Neuronal stem cell (in vitro differentiated cells): ENCODE data around the gene DOK4.

ENCODE experiments used
- DNase-seq: peaks from one replicate; pipeline ENCODE4 v3.0.0-alpha.2; 2013; ENCODE audit warnings: low spot score
- H2AFZ ChIP-seq: one replicate; pipeline ENCODE4 v1.6.1; 2013; ENCODE audit warnings: mild to moderate bottlenecking, low read length, inconsistent platforms
- H2AK5ac ChIP-seq: 2 replicates; pipeline ENCODE4 v1.6.1; 2013; ENCODE audit warnings: low read depth, mild to moderate bottlenecking, inconsistent platforms, low read length, moderate library complexity, mixed read lengths
- H2BK120ac ChIP-seq: 2 replicates; pipeline ENCODE4 v1.6.1; 2013; ENCODE audit warnings: low read depth, mild to moderate bottlenecking, inconsistent platforms, low read length, moderate library complexity, mixed read lengths
- H2BK12ac ChIP-seq: one replicate; pipeline ENCODE4 v1.6.1; 2013; ENCODE audit warnings: low read length, inconsistent platforms
- H2BK15ac ChIP-seq: 2 replicates; pipeline ENCODE4 v1.6.1; 2013; ENCODE audit warnings: mild to moderate bottlenecking, low read length, inconsistent platforms, mixed read lengths
- H2BK5ac ChIP-seq: one replicate; pipeline ENCODE4 v1.6.1; 2013; ENCODE audit warnings: inconsistent platforms, mild to moderate bottlenecking, low read length, moderate library complexity
- H3K14ac ChIP-seq: one replicate; pipeline ENCODE4 v1.6.1; 2013; ENCODE audit warnings: low read length, inconsistent platforms
- H3K18ac ChIP-seq: 2 replicates; pipeline ENCODE4 v1.6.1; 2013; ENCODE audit warnings: low read length, inconsistent platforms
- H3K23ac ChIP-seq: 2 replicates; pipeline ENCODE4 v1.6.1; 2013; ENCODE audit warnings: low read depth, mild to moderate bottlenecking, mixed read lengths, low read length, inconsistent platforms; ENCODE audit not compliant: poor library complexity
- H3K27ac ChIP-seq: replicated peaks from 3 replicates; pipeline ENCODE4 v1.5.1; 2013; ENCODE audit warnings: low read length, inconsistent platforms
- H3K27me3 ChIP-seq, 3 experiments: 2 replicates each; pipeline ENCODE4 v1.6.1; 2013; ENCODE audit warnings: low read length in 3 of 3, mild to moderate bottlenecking in 2 of 3, inconsistent platforms in 1 of 3, low read depth in 1 of 3, mixed read lengths in 1 of 3, moderate library complexity in 1 of 3; ENCODE audit not compliant: control insufficient read depth in 3 of 3, insufficient read depth in 3 of 3
- H3K36me3 ChIP-seq, 2 donors: replicated peaks in 1 of 2; 2 replicates each; pipeline ENCODE4 v1.6.1; 2013; ENCODE audit warnings: low read length in 2 of 2; ENCODE audit not compliant: control insufficient read depth in 2 of 2, insufficient read depth in 2 of 2
- H3K4ac ChIP-seq: 2 replicates; pipeline ENCODE4 v1.6.1; 2013; ENCODE audit warnings: inconsistent platforms, mild to moderate bottlenecking, low read length, moderate library complexity
- H3K4me1 ChIP-seq, 2 donors: 1 replicate in 1 of 2; 2 replicates in 1 of 2; pipeline ENCODE4 v1.6.1; 2013; ENCODE audit warnings: low read length in 2 of 2, low read depth in 1 of 2; ENCODE audit not compliant: control insufficient read depth in 2 of 2, insufficient read depth in 1 of 2
- H3K4me2 ChIP-seq: one replicate; pipeline ENCODE4 v1.6.1; 2013; ENCODE audit warnings: mild to moderate bottlenecking, low read length, inconsistent platforms; ENCODE audit not compliant: insufficient read depth, poor library complexity, severe bottlenecking
- H3K4me3 ChIP-seq, 2 donors: 2 replicates each; pipeline ENCODE4 v1.5.1; 2013; ENCODE audit warnings: low read length in 2 of 2, mild to moderate bottlenecking in 2 of 2, inconsistent platforms in 1 of 2, moderate library complexity in 1 of 2
- H3K79me1 ChIP-seq: one replicate; pipeline ENCODE4 v1.6.1; 2013; ENCODE audit warnings: low read depth, mild to moderate bottlenecking, inconsistent platforms, low read length, moderate library complexity
- H3K9ac ChIP-seq: one replicate; pipeline ENCODE4 v1.6.1; 2013; ENCODE audit warnings: mild to moderate bottlenecking, low read depth, low read length, inconsistent platforms; ENCODE audit not compliant: poor library complexity
- H3K9me3 ChIP-seq, 2 donors: replicated peaks in 1 of 2; 2 replicates each; pipeline versions ENCODE3 to v1.6.1; 2013; ENCODE audit warnings: low read length in 2 of 2, mild to moderate bottlenecking in 2 of 2, inconsistent platforms in 1 of 2, low read depth in 1 of 2, mixed read lengths in 1 of 2, moderate library complexity in 1 of 2; ENCODE audit not compliant: control insufficient read depth in 2 of 2, insufficient read depth in 1 of 2
- H4K8ac ChIP-seq: one replicate; pipeline ENCODE4 v1.6.1; 2013; ENCODE audit warnings: low read depth, mild to moderate bottlenecking, inconsistent platforms, low read length, moderate library complexity
- H4K91ac ChIP-seq: one replicate; pipeline ENCODE4 v1.6.1; 2013; ENCODE audit warnings: low read length, low read depth, mild to moderate bottlenecking, inconsistent platforms; ENCODE audit not compliant: poor library complexity
- WGBS, 2 donors: extraction: QIAGEN DNeasy Blood & Tissue Kit; methylation state at CpG; one replicate each; pipeline ENCODE4 v1.1.7; 2013; ENCODE audit warnings: missing lambda C conversion rate in 2 of 2, mixed read lengths in 1 of 2; ENCODE audit not compliant: insufficient read length in 2 of 2, insufficient replicate concordance in 1 of 2; ENCODE audit errors: extremely low coverage in 2 of 2; 5-methylcytosine and 5-hydroxymethylcytosine counted together

The DOK4 gene

DNA sequence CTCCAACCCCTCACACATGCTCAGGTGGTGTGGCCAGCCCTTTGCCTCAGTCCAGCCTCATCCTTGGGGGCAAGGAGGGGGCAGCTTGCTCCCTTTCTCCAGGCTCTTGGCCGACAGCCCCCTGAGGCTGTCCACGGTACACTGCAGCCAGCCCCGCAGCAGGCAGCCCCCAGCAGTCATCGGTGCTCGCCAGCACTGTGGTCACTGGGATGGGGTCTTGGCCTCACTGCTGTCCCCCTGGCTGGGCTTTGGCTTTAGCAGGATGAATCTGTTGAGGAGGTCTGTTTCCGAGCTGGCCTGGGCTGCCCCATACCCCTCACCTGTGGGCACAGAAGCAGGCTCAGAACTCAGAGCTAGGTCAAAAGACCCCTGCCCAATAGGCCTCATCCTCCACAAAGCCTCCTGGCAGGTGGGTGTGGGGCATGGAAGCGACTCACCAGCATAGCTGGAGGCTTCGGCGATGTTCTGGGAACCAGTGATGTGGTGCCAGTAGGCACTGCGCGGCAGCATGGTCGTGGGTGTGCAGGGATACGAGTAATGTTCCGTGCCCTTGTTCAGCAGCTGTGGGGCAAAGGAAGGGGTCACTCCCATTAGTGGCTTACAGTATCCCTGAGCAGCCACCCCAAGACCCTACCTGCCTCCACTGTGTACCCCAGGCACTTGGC, 13.0 kb downstream of the DOK4 start:
- H2AFZ ChIP-seq, result no peak overlapping the region
- H3K9ac ChIP-seq, result peak overlapping the region; percentile 35
- WGBS, 2 donors, result no CpG with 5 or more reads among the region's 14 CpGs
- H3K4me2 ChIP-seq, result no peak overlapping the region
- DNase-seq, result no peak
- H3K36me3 ChIP-seq, result peaks cover 49 to 57% of the 10 kb centered on the region in 2 donors
- H2BK15ac ChIP-seq, result no peak overlapping the region
- H3K27ac ChIP-seq, result no peak overlapping the region
- H2BK120ac ChIP-seq, result no peak overlapping the region
- peak overlapping the region; percentile 10 for H2BK5ac ChIP-seq
- no peak overlapping the region for H3K4me3 ChIP-seq
- H3K23ac ChIP-seq, result peak overlapping the region; percentile 59
- H3K4ac ChIP-seq, result no peak overlapping the region
- peaks cover 16 to 20% of the 10 kb centered on the region in 2 donors for H3K4me1 ChIP-seq
- peaks cover 4% of the 10 kb centered on the region for H3K79me1 ChIP-seq
- H3K9me3 ChIP-seq, result no peaks in the 10 kb centered on the region
- H2BK12ac ChIP-seq, result no peak overlapping the region
- no peaks in the 10 kb centered on the region for H3K27me3 ChIP-seq
- no peak overlapping the region for H4K8ac ChIP-seq
- no peak overlapping the region for H2AK5ac ChIP-seq
- H4K91ac ChIP-seq, result no peak overlapping the region
- H3K18ac ChIP-seq, result no peak overlapping the region
- H3K14ac ChIP-seq, result no peak overlapping the region

DNA sequence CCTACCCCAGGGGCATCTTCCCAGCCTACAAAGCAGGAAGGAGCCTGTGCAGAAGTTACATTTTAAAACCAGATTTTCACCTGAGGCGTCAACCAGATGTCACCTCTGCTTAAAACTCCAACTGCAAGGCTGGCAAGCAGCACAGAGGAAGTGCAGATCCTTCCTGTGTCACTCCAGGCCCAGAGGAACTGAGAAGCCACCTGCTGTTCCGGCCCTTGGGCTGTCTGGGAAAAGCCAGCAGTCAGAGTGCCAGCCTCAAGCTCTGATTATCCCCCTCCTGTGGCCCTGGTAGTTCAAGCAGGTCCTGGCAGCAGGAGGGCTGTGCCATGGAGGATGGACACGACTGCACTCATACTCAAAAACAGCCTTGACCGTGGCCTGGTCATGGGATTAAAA, 13.6 kb downstream of the DOK4 start:
- no CpG with 5 or more reads among the region's 4 CpGs for WGBS, 2 donors
- DNase-seq, result no peak
- no peak overlapping the region for H3K4me3 ChIP-seq
- H3K4me2 ChIP-seq, result no peak overlapping the region
- H3K14ac ChIP-seq, result no peak overlapping the region
- peaks cover 51 to 64% of the 10 kb centered on the region in 2 donors for H3K36me3 ChIP-seq
- no peak overlapping the region for H2AK5ac ChIP-seq
- H3K9ac ChIP-seq, result no peak overlapping the region
- no peaks in the 10 kb centered on the region for H3K9me3 ChIP-seq
- no peak overlapping the region for H3K27ac ChIP-seq
- H3K27me3 ChIP-seq, result no peaks in the 10 kb centered on the region
- H4K8ac ChIP-seq, result no peak overlapping the region
- H3K18ac ChIP-seq, result no peak overlapping the region
- no peak overlapping the region for H2BK120ac ChIP-seq
- peaks cover 3% of the 10 kb centered on the region for H3K79me1 ChIP-seq
- H2BK5ac ChIP-seq, result peak overlapping the region; percentile 10
- no peak overlapping the region for H4K91ac ChIP-seq
- H2AFZ ChIP-seq, result no peak overlapping the region
- H3K4ac ChIP-seq, result no peak overlapping the region
- no peak overlapping the region for H3K23ac ChIP-seq
- H2BK12ac ChIP-seq, result no peak overlapping the region
- no peak overlapping the region for H2BK15ac ChIP-seq
- H3K4me1 ChIP-seq, result peaks cover 11 to 15% of the 10 kb centered on the region in 2 donors

DNA sequence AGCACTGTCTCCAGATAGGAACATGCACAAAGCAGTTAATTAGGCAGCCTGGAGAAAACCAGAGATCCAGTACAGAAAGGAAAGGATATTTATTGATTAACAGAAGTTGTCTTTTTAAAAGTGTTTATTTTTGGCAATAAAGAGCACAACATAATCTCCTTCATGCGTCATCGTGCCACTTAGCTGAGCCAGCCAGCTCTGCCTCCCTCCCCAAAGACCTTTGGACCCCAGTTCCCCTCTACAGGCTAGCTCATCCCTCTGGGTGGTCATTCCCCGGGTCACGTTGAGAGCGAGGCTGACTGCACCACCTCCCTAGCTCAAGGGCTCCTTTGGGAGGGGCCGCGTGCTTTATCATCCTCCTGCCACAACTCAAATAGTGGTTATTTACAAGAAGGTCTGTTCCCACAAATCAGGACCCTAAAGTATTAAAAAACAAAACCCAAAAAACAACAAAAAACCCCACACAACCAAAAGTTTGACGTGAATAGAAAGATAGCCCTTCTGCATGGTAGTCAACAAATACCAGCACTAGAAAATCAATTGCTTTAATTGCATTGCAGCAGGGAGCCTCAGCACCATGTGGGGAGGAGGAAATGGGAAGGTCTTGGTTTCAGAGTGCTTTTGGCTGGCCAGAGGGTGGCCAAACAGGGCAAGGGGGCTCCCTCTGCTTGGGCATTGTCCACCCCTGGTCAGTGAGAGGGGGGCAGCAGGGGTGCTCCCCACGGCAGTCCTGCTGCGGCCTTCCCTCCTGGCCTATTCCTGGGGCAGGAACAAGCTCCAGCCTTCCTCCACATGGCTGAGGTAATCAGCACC, 14.2 kb downstream of the DOK4 start:
- Histone ChIP-seq H2BK120ac (no peak overlapping the region), H3K14ac (no peak overlapping the region), H2AK5ac (no peak overlapping the region), H3K4ac (no peak overlapping the region), H3K36me3 (peaks cover 51 to 70% of the 10 kb centered on the region in 2 donors), H3K4me2 (no peak overlapping the region), H2AFZ (no peak overlapping the region), H3K27me3 (no peaks in the 10 kb centered on the region), H2BK15ac (no peak overlapping the region), H3K23ac (no peak overlapping the region), H3K4me1 (peaks cover 5 to 9% of the 10 kb centered on the region in 2 donors), H3K4me3 (no peak overlapping the region), H3K18ac (no peak overlapping the region), H4K91ac (no peak overlapping the region), H2BK12ac (no peak overlapping the region), H3K9me3 (no peaks in the 10 kb centered on the region), H3K79me1 (peaks cover 2% of the 10 kb centered on the region), H2BK5ac (no peak overlapping the region), H4K8ac (no peak overlapping the region), H3K9ac (no peak overlapping the region), H3K27ac (no peak overlapping the region)
- WGBS, 2 donors, result no CpG with 5 or more reads among the region's 10 CpGs
- no peak for DNase-seq

DNA sequence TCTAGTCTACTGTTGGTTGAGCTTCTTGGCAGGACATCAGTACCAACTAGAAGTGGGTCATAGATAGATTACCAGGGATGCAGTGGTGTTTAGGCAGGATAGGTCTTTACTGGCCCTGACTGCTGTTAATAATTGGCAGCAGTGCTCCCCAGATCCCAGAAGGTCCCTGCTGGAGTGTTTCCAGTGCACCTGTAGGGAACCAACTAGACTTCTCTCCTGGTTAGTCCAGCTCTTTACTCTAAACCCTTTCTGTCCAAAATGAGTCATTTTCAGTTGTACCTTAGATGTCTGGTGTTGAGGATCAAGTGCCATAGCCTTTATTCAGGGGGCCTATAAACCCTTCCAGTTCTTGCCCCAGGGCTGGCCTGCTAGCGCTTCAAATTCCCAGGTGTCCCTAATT, 15.1 kb downstream of the DOK4 start:
- no peaks in the 10 kb centered on the region for H3K79me1 ChIP-seq
- no peak overlapping the region for H3K27ac ChIP-seq
- H2BK15ac ChIP-seq, result no peak overlapping the region
- peaks cover 55 to 78% of the 10 kb centered on the region in 2 donors for H3K36me3 ChIP-seq
- H3K9me3 ChIP-seq, result no peaks in the 10 kb centered on the region
- WGBS, 2 donors, result no CpG with 5 or more reads among the region's 1 CpG
- no peak overlapping the region for H3K14ac ChIP-seq
- H2BK120ac ChIP-seq, result no peak overlapping the region
- no peak overlapping the region for H3K4me2 ChIP-seq
- H2AK5ac ChIP-seq, result no peak overlapping the region
- no peak overlapping the region for H3K4me3 ChIP-seq
- H3K4ac ChIP-seq, result no peak overlapping the region
- H2BK5ac ChIP-seq, result no peak overlapping the region
- H2AFZ ChIP-seq, result no peak overlapping the region
- no peak overlapping the region for H3K9ac ChIP-seq
- H3K4me1 ChIP-seq, result peaks cover 3% of the 10 kb centered on the region in 2 donors
- no peak for DNase-seq
- H4K91ac ChIP-seq, result no peak overlapping the region
- H2BK12ac ChIP-seq, result no peak overlapping the region
- H3K18ac ChIP-seq, result no peak overlapping the region
- H3K27me3 ChIP-seq, result no peaks in the 10 kb centered on the region
- H3K23ac ChIP-seq, result no peak overlapping the region
- H4K8ac ChIP-seq, result no peak overlapping the region
